ENCODE results near the gene TEX51. TPM values are rescaled to one million over a fixed set of nuclear protein-coding genes. Genes with fewer than 3 reads are reported as not detected.

TEX51 gene
- total RNA-seq, 1 donor from 2014 or later, result not detected

DNA sequence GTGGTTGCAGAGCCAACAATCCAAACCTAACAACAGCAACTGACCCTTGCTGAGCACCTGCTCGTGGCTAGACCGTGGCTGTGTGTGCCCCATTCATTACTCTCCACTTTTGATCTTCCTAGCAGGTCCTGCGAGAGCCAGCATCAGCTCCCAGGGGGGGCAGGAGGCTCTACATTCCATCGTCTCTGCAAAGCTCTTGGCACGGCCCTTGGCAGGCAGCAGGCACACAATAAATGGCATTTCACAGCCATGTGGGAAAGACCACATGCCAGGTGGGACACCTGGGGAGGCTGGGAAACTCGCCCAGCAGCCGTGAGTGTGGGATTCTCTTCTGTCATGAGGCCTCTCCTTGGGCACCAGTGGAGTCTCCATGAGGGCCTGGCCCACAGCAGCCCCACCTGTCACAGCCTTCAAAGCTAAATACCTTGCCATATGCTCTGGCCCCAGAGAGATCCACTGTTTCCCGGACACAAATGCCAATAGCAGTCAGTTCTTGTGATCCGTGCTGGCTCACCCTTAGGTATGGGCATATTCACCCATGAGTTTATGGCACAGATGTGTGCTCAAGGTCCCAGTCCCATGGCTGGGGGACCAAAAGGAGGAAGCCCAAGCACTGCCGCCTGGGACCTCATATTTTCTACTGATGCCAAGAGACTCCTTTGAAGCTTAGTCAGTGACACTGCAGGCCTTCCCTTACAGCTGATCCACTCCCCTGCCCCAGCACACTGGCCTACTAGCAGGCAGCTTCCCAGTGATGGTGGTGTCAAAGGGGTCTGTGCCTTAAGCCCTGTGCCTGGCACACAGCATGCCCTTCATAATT lies 6.8 kb upstream of the TEX51 start:
- intact Hi-C loops (cut with micrococcal nuclease), result no loop called here
- no peaks in the 10 kb centered on the region for H3K36me3 Mint-ChIP-seq (ENCODE audit: low read depth)
- H3K4me3 Mint-ChIP-seq, result no peak overlapping the region
- H3K27me3 Mint-ChIP-seq, result peaks cover 5% of the 10 kb centered on the region
- H3K9me3 Mint-ChIP-seq, result no peaks in the 10 kb centered on the region
- H3K4me1 Mint-ChIP-seq, result no peaks in the 10 kb centered on the region
- no peak for DNase-seq
- no peak overlapping the region for H3K27ac Mint-ChIP-seq

DNA sequence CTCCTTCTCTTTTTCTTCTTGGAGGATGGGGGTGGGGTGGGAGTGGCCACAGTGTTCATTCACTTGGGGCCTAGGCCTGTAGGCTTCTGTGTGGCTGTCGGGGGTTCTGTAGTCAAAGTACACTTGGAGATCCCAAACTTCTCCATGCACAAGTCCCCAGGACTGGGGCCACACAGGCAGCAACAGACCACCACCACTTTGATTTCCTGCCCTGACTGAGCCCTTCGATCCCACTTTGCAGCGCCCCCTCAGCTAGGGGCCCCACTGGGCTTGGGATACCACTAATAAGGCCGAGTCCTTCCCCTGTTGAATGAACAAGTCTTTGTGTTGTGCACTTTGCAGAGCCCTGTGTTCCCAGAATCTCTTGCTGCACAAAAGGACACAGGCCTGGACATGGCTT lies 5.5 kb upstream of the TEX51 start:
- DNase-seq, result no peak
- Mint-ChIP-seq H3K36me3 (ENCODE audit: low read depth) (no peaks in the 10 kb centered on the region), H3K27ac (no peak overlapping the region), H3K4me1 (no peaks in the 10 kb centered on the region), H3K9me3 (no peaks in the 10 kb centered on the region), H3K27me3 (peaks cover 1% of the 10 kb centered on the region), H3K4me3 (no peak overlapping the region)
- intact Hi-C loops (cut with micrococcal nuclease), result no loop called here

DNA sequence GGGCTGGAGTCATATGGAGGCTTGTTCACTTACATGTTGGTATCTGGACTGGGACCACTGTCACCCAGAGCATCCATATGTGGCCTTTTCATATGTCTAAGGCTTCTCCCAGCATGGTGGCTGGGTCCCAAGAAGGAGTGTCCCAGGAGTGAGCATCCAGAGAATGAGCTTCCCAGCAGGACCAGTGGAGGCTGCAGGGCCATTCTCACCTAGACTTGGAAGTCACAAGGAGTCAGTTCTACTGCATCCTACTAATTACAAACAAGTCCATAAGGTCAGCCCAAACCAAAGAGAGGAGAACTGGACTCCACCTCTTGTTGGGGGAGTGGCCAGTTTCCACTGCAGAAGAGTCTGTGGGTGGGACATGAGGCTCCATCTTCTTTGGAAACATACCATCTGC lies 5.1 kb upstream of the TEX51 start:
- H3K27me3 Mint-ChIP-seq, result peaks cover 1% of the 10 kb centered on the region

DNA sequence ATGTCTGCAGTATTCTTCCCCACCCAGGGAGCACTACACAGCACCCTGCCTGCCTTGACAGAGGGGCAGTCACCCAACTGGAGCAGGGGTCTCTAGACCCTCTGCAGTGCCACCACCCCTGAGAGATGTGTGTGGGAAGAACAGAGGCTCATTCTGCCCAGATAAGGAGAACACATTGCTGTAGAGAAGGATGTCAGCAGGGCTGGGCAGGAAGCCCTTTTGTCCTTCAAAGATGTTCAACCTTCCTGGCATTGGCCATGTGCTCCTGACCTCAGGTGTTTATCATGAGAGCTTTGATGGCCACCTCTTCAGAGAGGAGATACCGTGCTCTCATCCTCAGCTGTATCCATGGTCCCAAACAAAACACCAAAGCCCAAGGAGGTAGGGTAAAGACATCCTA lies 4.6 kb upstream of the TEX51 start:
- Mint-ChIP-seq H3K4me3 (no peak overlapping the region), H3K27ac (no peak overlapping the region), H3K36me3 (ENCODE audit: low read depth) (no peaks in the 10 kb centered on the region), H3K9me3 (no peaks in the 10 kb centered on the region), H3K4me1 (no peaks in the 10 kb centered on the region), H3K27me3 (peaks cover 1% of the 10 kb centered on the region)
- intact Hi-C loops (cut with micrococcal nuclease), result no loop called here
- no peak for DNase-seq

More for the DNA sequence above, 5.1 kb upstream of the TEX51 start:
- Mint-ChIP-seq H3K4me3 (no peak overlapping the region), H3K27ac (no peak overlapping the region), H3K4me1 (no peaks in the 10 kb centered on the region), H3K9me3 (no peaks in the 10 kb centered on the region), H3K36me3 (ENCODE audit: low read depth) (no peaks in the 10 kb centered on the region)
- intact Hi-C loops (cut with micrococcal nuclease), result no loop called here
- no peak for DNase-seq

GRCh38 chr2:126894585-126895182 lies 4.0 kb upstream of the TEX51 start:
- no peaks in the 10 kb centered on the region for H3K9me3 Mint-ChIP-seq
- no peaks in the 10 kb centered on the region for H3K4me1 Mint-ChIP-seq
- no peak overlapping the region for H3K4me3 Mint-ChIP-seq
- DNase-seq, result no peak
- intact Hi-C loops (cut with micrococcal nuclease), result no loop called here
- H3K27me3 Mint-ChIP-seq, result peaks cover 1% of the 10 kb centered on the region
- H3K27ac Mint-ChIP-seq, result no peak overlapping the region
- H3K36me3 Mint-ChIP-seq (ENCODE audit: low read depth), result no peaks in the 10 kb centered on the region

DNA sequence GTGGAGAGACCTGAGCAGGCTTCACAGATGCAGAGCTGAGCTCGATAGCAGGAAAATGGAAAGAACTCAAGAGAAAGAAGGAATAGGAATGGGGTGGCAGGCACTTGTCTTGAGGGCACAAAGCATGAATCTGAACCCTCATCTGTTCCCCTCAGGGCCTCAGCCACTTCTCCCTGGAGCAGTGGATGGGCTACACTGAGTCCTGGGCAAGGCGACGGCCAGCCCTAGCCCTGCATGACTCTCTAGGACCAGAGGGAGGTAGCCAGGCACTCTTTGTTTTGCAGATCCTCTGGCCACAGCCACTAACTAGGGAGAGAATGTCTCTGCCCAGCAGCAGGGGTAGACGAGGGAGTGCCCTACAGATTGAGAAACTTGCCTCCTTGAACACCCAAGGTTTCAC lies 3.4 kb upstream of the TEX51 start:
- Mint-ChIP-seq H3K36me3 (ENCODE audit: low read depth) (no peaks in the 10 kb centered on the region), H3K27me3 (peaks cover 1% of the 10 kb centered on the region), H3K27ac (no peak overlapping the region), H3K4me1 (no peaks in the 10 kb centered on the region), H3K4me3 (no peak overlapping the region), H3K9me3 (no peaks in the 10 kb centered on the region)
- DNase-seq, result no peak
- intact Hi-C loops (cut with micrococcal nuclease), result no loop called here

GRCh38 chr2:126896471-126896870 lies 2.2 kb upstream of the TEX51 start:
- no peaks in the 10 kb centered on the region for H3K36me3 Mint-ChIP-seq (ENCODE audit: low read depth)
- no peaks in the 10 kb centered on the region for H3K9me3 Mint-ChIP-seq
- H3K4me3 Mint-ChIP-seq, result no peak overlapping the region
- no peak overlapping the region for H3K27ac Mint-ChIP-seq
- intact Hi-C loops (cut with micrococcal nuclease), result no loop called here
- no peak for DNase-seq
- H3K27me3 Mint-ChIP-seq, result no peaks in the 10 kb centered on the region
- no peaks in the 10 kb centered on the region for H3K4me1 Mint-ChIP-seq

DNA sequence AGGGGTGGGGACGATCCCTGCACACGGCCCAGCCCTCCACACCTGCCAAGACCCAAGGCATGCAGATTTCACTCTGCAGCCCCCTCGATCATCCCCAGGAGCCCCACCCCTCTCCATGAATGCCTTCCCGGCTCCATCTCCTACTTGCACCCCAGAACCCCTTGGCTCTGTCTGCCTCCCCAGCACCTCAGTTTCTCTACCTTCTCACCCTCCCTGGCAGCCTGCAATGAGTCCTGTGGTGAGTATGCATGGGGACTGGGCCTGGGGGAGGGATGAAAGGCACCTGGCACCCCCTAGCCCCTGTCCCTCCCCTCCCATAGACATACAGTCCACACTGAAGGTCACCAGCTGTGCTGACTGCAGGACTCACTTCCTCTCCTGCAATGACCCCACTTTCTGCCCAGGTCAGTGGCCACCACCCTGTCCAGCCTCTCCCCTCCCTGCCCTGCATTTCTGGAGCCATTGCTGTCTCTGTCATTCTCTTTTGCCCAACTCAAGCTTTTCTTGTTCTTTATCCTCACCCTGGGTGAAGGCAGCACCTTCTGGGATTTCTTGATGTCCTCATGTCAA lies 1.0 kb downstream of the TEX51 start:
- no peaks in the 10 kb centered on the region for H3K9me3 Mint-ChIP-seq
- no peak overlapping the region for H3K27ac Mint-ChIP-seq
- intact Hi-C loops (cut with micrococcal nuclease), result no loop called here
- no peak for DNase-seq
- H3K36me3 Mint-ChIP-seq (ENCODE audit: low read depth), result no peaks in the 10 kb centered on the region
- H3K4me1 Mint-ChIP-seq, result no peaks in the 10 kb centered on the region
- no peak overlapping the region for H3K4me3 Mint-ChIP-seq
- no peaks in the 10 kb centered on the region for H3K27me3 Mint-ChIP-seq

DNA sequence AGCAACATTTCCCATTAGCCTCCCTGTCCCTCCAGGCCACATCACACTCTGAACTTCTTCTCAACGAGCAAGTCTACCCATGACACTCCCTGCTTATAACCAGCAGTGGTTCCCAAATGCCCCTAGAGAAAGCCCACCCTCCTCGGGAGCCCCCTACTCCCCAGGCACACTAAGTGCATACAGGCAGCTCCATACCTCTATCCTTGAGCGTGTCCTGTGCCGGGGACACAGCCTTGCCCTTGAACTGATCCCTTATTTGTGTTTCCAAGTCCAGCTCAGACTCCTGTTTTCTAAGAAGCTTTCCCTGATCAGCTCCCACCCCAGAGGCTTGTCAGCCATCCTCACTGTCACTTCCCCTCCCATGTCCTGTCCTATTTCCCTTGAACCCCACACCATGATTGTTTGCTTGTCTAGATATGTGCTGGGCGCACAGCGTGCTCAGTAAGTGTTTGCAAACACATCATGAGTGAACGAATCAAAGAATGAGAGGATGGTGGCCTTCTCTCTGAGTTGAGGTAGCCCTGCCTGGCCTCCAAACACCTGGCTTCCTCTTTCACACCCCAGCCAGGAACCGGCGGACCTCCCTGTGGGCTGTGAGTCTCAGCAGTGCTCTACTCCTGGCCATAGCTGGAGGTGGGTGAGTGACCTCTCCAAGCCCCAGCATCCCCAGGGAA lies 2.1 kb downstream of the TEX51 start:
- Mint-ChIP-seq H3K9me3 (no peaks in the 10 kb centered on the region), H3K4me3 (no peak overlapping the region), H3K36me3 (ENCODE audit: low read depth) (no peaks in the 10 kb centered on the region), H3K4me1 (no peaks in the 10 kb centered on the region), H3K27ac (no peak overlapping the region), H3K27me3 (peaks cover 2% of the 10 kb centered on the region)
- no peak for DNase-seq
- intact Hi-C loops (cut with micrococcal nuclease), result no loop called here

- Mint-ChIP-seq H3K27ac (no peak overlapping the region), H3K36me3 (ENCODE audit: low read depth) (no peaks in the 10 kb centered on the region), H3K9me3 (no peaks in the 10 kb centered on the region), H3K4me3 (no peak overlapping the region), H3K4me1 (no peaks in the 10 kb centered on the region), H3K27me3 (peaks cover 2% of the 10 kb centered on the region)
- DNase-seq, result no peak
- intact Hi-C loops (cut with micrococcal nuclease), result no loop called here
Measured at GRCh38 chr2:126901459-126901858, 2.8 kb downstream of the TEX51 start.

GRCh38 chr2:126902152-126902835 lies 3.6 kb downstream of the TEX51 start:
- Mint-ChIP-seq H3K4me3 (no peak overlapping the region), H3K27ac (no peak overlapping the region), H3K4me1 (no peaks in the 10 kb centered on the region), H3K36me3 (ENCODE audit: low read depth) (no peaks in the 10 kb centered on the region), H3K27me3 (peaks cover 2% of the 10 kb centered on the region), H3K9me3 (no peaks in the 10 kb centered on the region)
- DNase-seq, result no peak
- intact Hi-C loops (cut with micrococcal nuclease), result no loop called here

- H3K4me1 Mint-ChIP-seq, result no peaks in the 10 kb centered on the region
- H3K27me3 Mint-ChIP-seq, result peaks cover 2% of the 10 kb centered on the region
- H3K9me3 Mint-ChIP-seq, result no peaks in the 10 kb centered on the region
- no peaks in the 10 kb centered on the region for H3K36me3 Mint-ChIP-seq (ENCODE audit: low read depth)
- no peak for DNase-seq
- no peak overlapping the region for H3K4me3 Mint-ChIP-seq
- intact Hi-C loops (cut with micrococcal nuclease), result no loop called here
- no peak overlapping the region for H3K27ac Mint-ChIP-seq
Measured at GRCh38 chr2:126902859-126903258, 4.2 kb downstream of the TEX51 start.

DNA sequence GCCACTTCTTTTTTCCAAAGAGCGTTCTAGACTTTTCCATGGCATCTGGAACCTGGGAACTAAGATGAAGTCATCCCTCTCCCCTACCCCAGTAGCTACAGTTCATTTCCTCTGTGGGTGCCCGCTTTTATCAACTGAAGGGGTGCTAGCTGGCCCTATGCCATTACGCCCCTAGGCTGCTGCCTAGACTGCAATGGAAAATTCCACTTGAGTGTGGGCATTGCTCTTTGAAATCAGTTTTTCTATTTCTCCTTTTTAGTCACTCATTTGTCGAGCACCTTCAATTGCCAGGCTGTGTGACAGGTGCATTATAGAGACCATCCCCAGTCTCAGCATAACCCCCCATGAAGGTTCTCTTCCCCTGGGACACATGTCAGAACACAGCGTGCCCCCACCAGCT lies 7.3 kb downstream of the TEX51 start:
- Mint-ChIP-seq H3K27ac (no peak overlapping the region), H3K36me3 (ENCODE audit: low read depth) (no peaks in the 10 kb centered on the region), H3K9me3 (no peaks in the 10 kb centered on the region), H3K27me3 (peaks cover 2% of the 10 kb centered on the region), H3K4me3 (no peak overlapping the region), H3K4me1 (no peaks in the 10 kb centered on the region)
- DNase-seq, result no peak
- intact Hi-C loops (cut with micrococcal nuclease), result no loop called here

- Mint-ChIP-seq H3K27ac (no peak overlapping the region), H3K4me1 (no peaks in the 10 kb centered on the region), H3K9me3 (no peaks in the 10 kb centered on the region), H3K36me3 (ENCODE audit: low read depth) (no peaks in the 10 kb centered on the region), H3K27me3 (peaks cover 2% of the 10 kb centered on the region), H3K4me3 (no peak overlapping the region)
- intact Hi-C loops (cut with micrococcal nuclease), result no loop called here
- no peak for DNase-seq
Measured at GRCh38 chr2:126906781-126907180, 8.1 kb downstream of the TEX51 start.
